NCI-H774 (cell line): ENCODE results near the gene ARHGAP45.
A peak's percentile ranks its signal among the peaks of the same experiment; 100 is the strongest.
"Not testable (repeated sequence)": the region's sequence is repeated elsewhere in the genome, so short reads cannot be mapped to it uniquely, and the experiment has no call there.

Source experiments
- DNase-seq: peaks from one replicate; lab custom pipeline; 2025; lab: John Stamatoyannopoulos, UW

Gene ARHGAP45

GRCh38 chr19:1066748-1067340, at the start of gene ARHGAP45:
TSS of gene ARHGAP45 (plus strand) at chr19:1067167. CDS start at chr19:1067406, 239 bp downstream.
- no peak for DNase-seq

- DNase-seq = no peak
These were observed 49.1 kb upstream of the ARHGAP45 start for GRCh38 chr19:1017906-1018305.

GRCh38 chr19:1018393-1018792, 48.6 kb upstream of the ARHGAP45 start:
- no peak for DNase-seq

- no peak for DNase-seq
These were observed 47.9 kb upstream of the ARHGAP45 start for GRCh38 chr19:1018932-1019615.

- DNase-seq = no peak
These were observed 47.4 kb upstream of the ARHGAP45 start for GRCh38 chr19:1019616-1019961.

GRCh38 chr19:1019980-1020867, 46.7 kb upstream of the ARHGAP45 start:
- DNase-seq = no peak

GRCh38 chr19:1020868-1021425, 46.0 kb upstream of the ARHGAP45 start, which contains the start of gene TMEM259:
TSS of gene TMEM259 (minus strand) at chr19:1021123. CDS start at chr19:1020996, 127 bp downstream.
- peak; percentile 95 for DNase-seq

GRCh38 chr19:1023883-1024188, 43.1 kb upstream of the ARHGAP45 start:
- not testable (repeated sequence) for DNase-seq

GRCh38 chr19:1025080-1025479, 41.9 kb upstream of the ARHGAP45 start:
- not testable (repeated sequence) for DNase-seq

- DNase-seq = peak; percentile 25
These were observed 40.8 kb upstream of the ARHGAP45 start, which contains the start of gene CNN2 for GRCh38 chr19:1025960-1026782. TSS of gene CNN2 (plus strand) at chr19:1026608. CDS start at chr19:1026662, 54 bp downstream.

- DNase-seq = no peak
These were observed 40.0 kb upstream of the ARHGAP45 start for GRCh38 chr19:1026783-1027649.

GRCh38 chr19:1027650-1028061, 39.3 kb upstream of the ARHGAP45 start:
- no peak for DNase-seq

GRCh38 chr19:1028062-1028926, 38.7 kb upstream of the ARHGAP45 start:
- peak; percentile 35 for DNase-seq

- no peak for DNase-seq
These were observed 34.6 kb upstream of the ARHGAP45 start for GRCh38 chr19:1032264-1032867.

- no peak for DNase-seq
These were observed 30.9 kb upstream of the ARHGAP45 start for GRCh38 chr19:1035998-1036621.

GRCh38 chr19:1037621-1038064, 29.3 kb upstream of the ARHGAP45 start:
- DNase-seq = no peak

GRCh38 chr19:1038978-1039645, 27.9 kb upstream of the ARHGAP45 start:
- no peak for DNase-seq
